Thoracic aorta (tissue), 2 donors: ENCODE measurements around the gene GRB10. TPM values are rescaled to one million over a fixed set of nuclear protein-coding genes. Genes with fewer than 3 reads are reported as not detected.

Source experiments
- ATAC-seq: fragments of 150-250 bp; one replicate; pipeline ENCODE4 v1.8.0; 2017; ENCODE audit warnings: low read depth; ENCODE audit not compliant: insufficient number of reproducible peaks, low FRiP score
- DNase-seq: peaks from one replicate; pipeline ENCODE4 v3.0.0-alpha.2; 2020; ENCODE audit warnings: low spot score
- H3K27ac ChIP-seq, 2 donors: fragments of 200-600 bp; sonication (generic); 1 replicate in 1 of 2; 2 replicates in 1 of 2; pipeline ENCODE4 v1.5.1; 2016; ENCODE audit warnings: mild to moderate bottlenecking in 2 of 2, moderate library complexity in 2 of 2
- H3K27me3 ChIP-seq: fragments of 200-600 bp; sonication (generic); replicated peaks from 2 replicates; pipeline ENCODE4 v1.6.0; 2016; ENCODE audit warnings: mild to moderate bottlenecking; ENCODE audit not compliant: insufficient read depth
- H3K36me3 ChIP-seq: fragments of 200-600 bp; sonication (generic); one replicate; pipeline ENCODE4 v1.5.1; 2016
- H3K4me1 ChIP-seq, 2 donors: fragments of 200-600 bp; sonication (generic); 1 replicate in 1 of 2; 2 replicates in 1 of 2; pipeline versions ENCODE4 v1.5.1 to v1.6.0; 2016; ENCODE audit warnings: low read depth in 2 of 2, mild to moderate bottlenecking in 1 of 2; ENCODE audit not compliant: control insufficient read depth in 1 of 2
- H3K4me3 ChIP-seq: fragments of 200-600 bp; sonication (generic); 2 replicates; pipeline ENCODE4 v1.5.1; 2016; ENCODE audit warnings: mild to moderate bottlenecking
- H3K9me3 ChIP-seq: fragments of 200-600 bp; sonication (generic); 2 replicates; pipeline ENCODE4 v1.5.1; 2016
- total RNA-seq, 2 donors: library from RNA; depleted of rRNA; stranded (reverse); fragments of >200 nt; gene quantifications; one replicate each; pipeline versions ENCODE4 v1.1.0 to v1.2.3, GENCODE V29; 2016
- TF ChIP-seq, protein P1 (sequence below): fragments of 200-600 bp; sonication (generic); IDR thresholded peaks from one replicate; pipeline ENCODE4 v1.5.1; 2019; ENCODE audit warnings: antibody characterized with exemption

The GRB10 gene
- total RNA-seq, 2 donors from 2014 or later: 59.2 to 104 TPM

DNA sequence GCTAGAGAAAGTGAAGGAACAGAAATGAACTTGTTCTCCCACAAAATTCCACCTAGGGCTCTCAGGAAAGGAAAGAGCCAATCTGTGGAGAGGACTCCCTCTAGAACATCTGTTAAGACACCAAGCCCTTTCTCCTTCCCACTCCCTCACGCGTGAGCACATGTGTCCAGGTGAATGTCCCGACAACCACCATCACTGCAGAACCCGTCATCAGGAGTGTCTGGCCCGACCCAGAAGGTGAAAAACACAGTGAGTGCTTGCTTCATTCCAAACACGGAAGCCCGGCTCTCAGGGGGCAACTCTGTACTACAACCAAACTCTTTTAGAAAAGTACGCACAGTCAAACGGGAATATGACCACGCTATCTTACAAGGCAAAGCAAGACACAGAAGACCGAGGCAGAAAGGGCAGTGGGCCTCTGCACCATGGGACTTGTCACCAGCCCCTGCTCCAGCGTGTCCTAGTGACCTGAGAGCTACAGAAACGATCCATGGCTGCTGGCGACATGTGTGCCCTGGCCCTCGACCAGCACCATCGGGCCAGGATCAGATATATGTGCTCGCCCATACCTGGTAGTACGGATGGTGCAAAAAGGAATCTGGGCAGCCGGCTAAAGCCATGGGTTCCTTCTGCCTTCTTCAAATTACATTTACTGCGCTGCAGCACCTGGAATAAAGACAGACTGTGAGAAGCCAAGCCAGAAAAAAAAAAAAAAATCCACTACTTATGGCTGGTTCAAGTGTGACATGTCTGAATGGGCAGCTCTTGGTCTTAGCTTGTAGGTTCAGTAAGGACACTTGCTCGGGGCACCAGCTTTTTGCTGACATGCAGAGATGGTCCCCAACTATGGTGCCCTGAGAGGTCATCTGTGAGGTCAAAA is 50.8 kb downstream of the GRB10 start:
- H3K9me3 ChIP-seq: no peaks in the 10 kb centered on the region
- no peak for DNase-seq
- H3K4me1 ChIP-seq: peaks cover 27 to 42% of the 10 kb centered on the region in 2 donors
- H3K36me3 ChIP-seq: no peaks in the 10 kb centered on the region
- no peak overlapping the region for H3K4me3 ChIP-seq
- TF ChIP-seq, protein P1, sequence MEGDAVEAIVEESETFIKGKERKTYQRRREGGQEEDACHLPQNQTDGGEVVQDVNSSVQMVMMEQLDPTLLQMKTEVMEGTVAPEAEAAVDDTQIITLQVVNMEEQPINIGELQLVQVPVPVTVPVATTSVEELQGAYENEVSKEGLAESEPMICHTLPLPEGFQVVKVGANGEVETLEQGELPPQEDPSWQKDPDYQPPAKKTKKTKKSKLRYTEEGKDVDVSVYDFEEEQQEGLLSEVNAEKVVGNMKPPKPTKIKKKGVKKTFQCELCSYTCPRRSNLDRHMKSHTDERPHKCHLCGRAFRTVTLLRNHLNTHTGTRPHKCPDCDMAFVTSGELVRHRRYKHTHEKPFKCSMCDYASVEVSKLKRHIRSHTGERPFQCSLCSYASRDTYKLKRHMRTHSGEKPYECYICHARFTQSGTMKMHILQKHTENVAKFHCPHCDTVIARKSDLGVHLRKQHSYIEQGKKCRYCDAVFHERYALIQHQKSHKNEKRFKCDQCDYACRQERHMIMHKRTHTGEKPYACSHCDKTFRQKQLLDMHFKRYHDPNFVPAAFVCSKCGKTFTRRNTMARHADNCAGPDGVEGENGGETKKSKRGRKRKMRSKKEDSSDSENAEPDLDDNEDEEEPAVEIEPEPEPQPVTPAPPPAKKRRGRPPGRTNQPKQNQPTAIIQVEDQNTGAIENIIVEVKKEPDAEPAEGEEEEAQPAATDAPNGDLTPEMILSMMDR: no peak
- ATAC-seq: no peak
- H3K27me3 ChIP-seq: no peaks in the 10 kb centered on the region
- H3K27ac ChIP-seq: no peak overlapping the region

DNA sequence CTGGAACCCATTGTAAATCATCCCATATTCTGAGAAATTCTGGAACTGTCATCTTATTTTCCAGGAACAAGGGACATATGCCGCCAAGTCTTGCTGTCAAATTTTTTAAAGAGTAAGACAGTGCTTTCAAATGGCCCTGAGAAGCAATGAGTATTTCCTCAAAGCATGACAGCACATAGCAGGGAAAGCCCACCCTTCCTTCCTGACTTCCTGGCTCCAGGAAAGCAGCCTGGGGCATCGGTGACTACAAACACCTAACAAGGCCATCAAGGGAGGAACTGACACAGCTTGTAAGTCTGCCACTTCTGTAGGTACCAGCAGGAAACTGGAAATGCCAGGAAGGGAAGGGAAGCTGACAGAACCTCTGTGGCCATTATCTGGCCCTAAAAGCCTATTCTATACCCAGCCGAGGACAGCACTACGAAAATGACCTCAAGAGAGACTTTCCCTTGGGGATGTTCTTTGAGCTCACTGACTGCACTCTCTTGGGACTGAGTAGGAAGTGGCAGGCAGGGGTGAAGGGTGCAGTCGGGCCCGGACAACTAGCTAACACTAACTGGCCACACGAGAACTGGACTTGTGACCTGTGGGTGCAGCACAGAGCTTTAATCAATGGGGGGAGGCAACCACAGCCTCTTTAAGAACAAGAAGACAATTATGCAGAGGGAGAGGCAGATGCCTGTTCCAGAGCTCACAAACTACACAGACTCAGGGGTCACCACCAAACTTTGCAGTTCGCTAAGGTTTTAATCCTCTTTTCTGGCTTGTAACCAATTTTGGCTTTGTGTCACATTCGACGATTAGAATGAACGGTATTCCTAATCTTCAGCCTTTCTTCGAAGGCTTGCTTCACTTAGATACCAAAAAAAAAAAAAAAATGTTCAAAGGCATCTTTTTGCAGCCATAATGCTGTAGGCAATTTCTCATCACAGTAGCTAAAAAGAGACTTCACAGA is 52.0 kb downstream of the GRB10 start:
- Histone ChIP-seq H3K4me3 (no peak overlapping the region), H3K4me1 (peaks cover 34 to 52% of the 10 kb centered on the region in 2 donors), H3K27me3 (no peaks in the 10 kb centered on the region), H3K27ac (peak overlapping the region in 1 of 2 donors; percentile 40), H3K36me3 (no peaks in the 10 kb centered on the region), H3K9me3 (no peaks in the 10 kb centered on the region)
- ATAC-seq (no peak), DNase-seq (no peak)
- TF ChIP-seq, protein P1: no peak

DNA sequence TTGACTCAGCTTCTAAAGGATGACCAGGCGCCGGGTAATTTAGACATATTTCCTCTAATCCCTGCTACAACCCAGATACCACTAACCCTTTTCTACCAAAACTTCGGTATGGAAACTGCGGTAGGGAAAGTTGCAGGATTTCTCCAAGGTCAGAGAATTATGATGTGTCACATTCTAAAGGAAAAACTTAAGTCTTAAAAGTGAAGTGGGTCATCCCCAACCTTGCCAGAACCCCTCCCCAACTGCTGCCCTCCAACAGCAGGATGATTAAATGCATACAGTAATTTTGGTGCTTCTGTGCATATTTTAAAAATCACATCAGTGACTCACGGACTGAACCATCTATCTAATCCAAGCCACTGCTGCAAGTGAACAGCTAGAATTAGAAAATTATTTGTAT is 52.7 kb downstream of the GRB10 start:
- H3K27ac ChIP-seq: peak overlapping the region in 1 of 2 donors; percentile 49
- TF ChIP-seq, protein P1: no peak
- no peak for ATAC-seq

DNA sequence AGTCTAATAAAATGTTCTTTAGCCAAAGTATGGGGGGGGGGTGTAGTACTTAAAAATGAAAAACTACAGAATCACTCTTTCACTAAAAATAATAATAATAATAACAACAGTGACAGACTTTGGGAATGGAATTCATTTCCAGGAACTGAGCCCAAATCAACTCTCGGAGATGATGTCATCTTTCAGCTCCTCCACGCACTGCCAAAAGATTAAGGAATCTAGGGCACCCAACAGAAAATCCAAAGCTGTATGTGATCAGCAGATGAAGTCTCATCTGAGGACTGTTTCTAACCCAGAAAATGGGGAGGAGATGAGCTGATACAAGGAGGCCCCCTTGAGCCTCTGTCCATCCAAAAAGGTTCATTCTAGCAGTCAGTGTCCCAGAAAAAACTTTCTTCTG is 54.5 kb downstream of the GRB10 start:
- Histone ChIP-seq H3K9me3 (no peaks in the 10 kb centered on the region), H3K4me3 (no peak overlapping the region), H3K4me1 (peaks cover 39 to 62% of the 10 kb centered on the region in 2 donors), H3K36me3 (no peaks in the 10 kb centered on the region), H3K27ac (peak overlapping the region in 1 of 2 donors; percentile 65), H3K27me3 (no peaks in the 10 kb centered on the region)
- TF ChIP-seq, protein P1: no peak
- ATAC-seq: peak; percentile 91
- DNase-seq: no peak

More for the DNA sequence above, 52.7 kb downstream of the GRB10 start:
- Histone ChIP-seq H3K4me3 (no peak overlapping the region), H3K27me3 (no peaks in the 10 kb centered on the region), H3K4me1 (peaks cover 39 to 59% of the 10 kb centered on the region in 2 donors), H3K9me3 (no peaks in the 10 kb centered on the region), H3K36me3 (no peaks in the 10 kb centered on the region)
- no peak for DNase-seq

DNA sequence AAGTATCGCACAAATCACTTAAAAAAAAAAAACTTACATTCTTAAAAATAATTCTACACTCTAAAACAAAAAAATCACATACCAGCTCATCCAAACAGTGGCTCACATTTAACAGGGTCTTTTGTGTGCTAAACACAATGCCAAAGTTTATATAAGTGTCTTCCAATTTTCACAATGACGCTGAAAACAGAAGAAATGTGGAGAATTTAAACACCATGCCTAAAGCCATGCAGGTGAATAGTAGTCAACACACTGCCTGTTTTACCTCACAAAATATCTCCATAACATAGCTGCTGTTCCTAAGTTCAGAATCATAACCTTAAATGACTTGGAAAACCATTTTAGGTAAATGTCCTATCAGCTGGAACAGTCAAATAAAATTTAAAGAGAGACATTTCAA is 55.0 kb downstream of the GRB10 start:
- H3K4me1 ChIP-seq: peaks cover 39 to 62% of the 10 kb centered on the region in 2 donors
- H3K4me3 ChIP-seq: no peak overlapping the region
- H3K27ac ChIP-seq: peak overlapping the region in 1 of 2 donors; percentile 65
- TF ChIP-seq, protein P1: no peak
- no peak for DNase-seq
- no peaks in the 10 kb centered on the region for H3K27me3 ChIP-seq
- H3K36me3 ChIP-seq: no peaks in the 10 kb centered on the region
- ATAC-seq: no peak
- no peaks in the 10 kb centered on the region for H3K9me3 ChIP-seq
